GM21381 (cell line): ENCODE measurements around the gene ZDHHC7.
"Not testable (repeated sequence)": the region's sequence is repeated elsewhere in the genome, so short reads cannot be mapped to it uniquely, and the experiment has no call there.

Experiments
- ATAC-seq: cut with Tn5 transposase; IDR thresholded peaks from one replicate; pipeline ENCODE4 v1.9.1; 2021; ENCODE audit warnings: mild to moderate bottlenecking, moderate library complexity; ENCODE audit not compliant: unreplicated experiment

The ZDHHC7 gene

GRCh38 chr16:85010931-85011845, at the start of gene ZDHHC7:
Gene ZDHHC7, minus strand, starts transcription at chr16:85011535. Its CDS starts 20,917 bp downstream, at chr16:84990618.
- ATAC-seq, result peak; percentile 93

- ATAC-seq, result no peak
Observed at GRCh38 chr16:85058909-85059308, 47.6 kb upstream of the ZDHHC7 start.

GRCh38 chr16:85057948-85058347, 46.6 kb upstream of the ZDHHC7 start:
- no peak for ATAC-seq

GRCh38 chr16:85057212-85057889, 46.0 kb upstream of the ZDHHC7 start:
- ATAC-seq, result no peak

- no peak for ATAC-seq
Observed at GRCh38 chr16:85056211-85056748, 44.9 kb upstream of the ZDHHC7 start.

GRCh38 chr16:85055493-85056210, 44.3 kb upstream of the ZDHHC7 start:
- ATAC-seq, result peak; percentile 92

- no peak for ATAC-seq
Observed at GRCh38 chr16:85054948-85055492, 43.7 kb upstream of the ZDHHC7 start.

- not testable (repeated sequence) for ATAC-seq
Observed at GRCh38 chr16:85054321-85054720, 43.0 kb upstream of the ZDHHC7 start.

- ATAC-seq, result no peak
Observed at GRCh38 chr16:85052536-85052935, 41.2 kb upstream of the ZDHHC7 start.

GRCh38 chr16:85051683-85052082, 40.3 kb upstream of the ZDHHC7 start:
- ATAC-seq, result no peak

- no peak for ATAC-seq
Observed at GRCh38 chr16:85051067-85051581, 39.8 kb upstream of the ZDHHC7 start.

GRCh38 chr16:85049706-85050305, 38.5 kb upstream of the ZDHHC7 start:
- no peak for ATAC-seq

GRCh38 chr16:85048921-85049562, 37.7 kb upstream of the ZDHHC7 start:
- no peak for ATAC-seq

GRCh38 chr16:85047867-85048455, 36.6 kb upstream of the ZDHHC7 start:
- no peak for ATAC-seq

GRCh38 chr16:85046931-85047866, 35.9 kb upstream of the ZDHHC7 start:
- no peak for ATAC-seq

- no peak for ATAC-seq
Observed at GRCh38 chr16:85046472-85046916, 35.2 kb upstream of the ZDHHC7 start.

- no peak for ATAC-seq
Observed at GRCh38 chr16:85045641-85046471, 34.5 kb upstream of the ZDHHC7 start.
